ENCODE data around the gene FCGBP.

FCGBP gene

DNA sequence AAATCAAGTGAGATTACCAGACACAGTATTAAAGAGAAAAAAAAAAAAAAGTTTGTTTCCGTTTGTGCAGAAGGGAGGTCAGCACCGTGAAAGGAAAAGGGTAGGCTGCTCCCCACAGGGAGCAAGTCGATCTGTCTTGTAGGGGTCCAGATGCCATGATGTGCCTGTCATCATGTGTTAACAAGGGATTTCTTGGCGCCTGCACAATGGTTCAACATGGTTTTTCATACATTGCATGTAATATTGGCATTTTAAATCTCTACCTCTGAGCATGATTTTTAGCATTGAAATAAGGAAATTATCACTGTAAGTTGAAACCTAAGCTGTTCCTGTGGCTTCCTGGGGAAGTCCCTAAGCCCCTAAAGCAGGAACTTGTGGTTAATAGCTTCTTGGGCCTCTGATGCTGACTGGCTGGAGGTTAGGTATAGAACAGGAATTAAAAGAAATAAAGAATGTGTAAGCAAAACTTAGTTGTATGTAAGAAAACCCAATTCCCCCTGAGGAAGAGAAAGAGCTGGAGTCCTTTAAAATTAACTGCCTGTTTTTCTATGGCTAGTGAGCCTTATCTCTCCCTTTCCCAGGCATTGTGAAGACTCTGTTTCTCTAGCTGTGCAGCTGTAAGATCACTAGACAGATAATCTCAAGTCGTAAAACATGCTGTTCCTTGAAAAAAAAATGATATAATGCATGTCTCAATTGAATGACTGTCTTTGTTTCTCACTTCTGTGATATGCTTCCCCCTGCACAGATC is 7.4 kb upstream of the FCGBP start:
- H3K36me3 ChIP-seq, result no peaks in the 10 kb centered on the region
- TF ChIP-seq Cebpa-rat (IDR thresholded peaks at IDR 0.05), result no peak
- H3K4me1 ChIP-seq, result peaks cover 54 to 99% (median 90%) of the 10 kb centered on the region in 10 experiments
- peaks cover 11 to 22% (median 15%) of the 10 kb centered on the region in 11 experiments for H3K9me3 ChIP-seq (replicated peaks in 1 of 11)
- no peaks in the 10 kb centered on the region for H3K27me3 ChIP-seq
- H4K20me1 ChIP-seq, result peaks cover 0 to 7% (median 0%) of the 10 kb centered on the region in 11 experiments; a peak in 1 of 22 replicates
- peak overlapping the region; percentile 85 to 98 (median 92) for H3K4me2 ChIP-seq
- peak overlapping the region in 9 of 10 experiments; percentile 14 to 46 (median 30); a peak in 13 of 20 replicates for H3K4me3 ChIP-seq
- peak overlapping the region; percentile 36 to 84 (median 57); a peak in 21 of 22 replicates for H3K27ac ChIP-seq
- peak overlapping the region; percentile 15 to 75 (median 53); a peak in 17 of 22 replicates for H3K9ac ChIP-seq

GRCh38 chr19:39941151-39941550 is 6.7 kb upstream of the FCGBP start:
- Histone ChIP-seq H3K9me3 (replicated peaks in 1 of 11) (peaks cover 11 to 22% (median 15%) of the 10 kb centered on the region in 11 experiments), H4K20me1 (peaks cover 0 to 7% (median 0%) of the 10 kb centered on the region in 11 experiments; a peak in 1 of 22 replicates), H3K4me1 (peaks cover 60 to 99% (median 90%) of the 10 kb centered on the region in 10 experiments), H3K4me3 (peak overlapping the region in 9 of 10 experiments; percentile 7 to 46 (median 28); a peak in 12 of 20 replicates), H3K27ac (peak overlapping the region; percentile 35 to 84 (median 56); a peak in 19 of 22 replicates), H3K9ac (peak overlapping the region; percentile 4 to 75 (median 48); a peak in 15 of 22 replicates), H3K36me3 (no peaks in the 10 kb centered on the region), H3K4me2 (peak overlapping the region; percentile 85 to 98 (median 92)), H3K27me3 (no peaks in the 10 kb centered on the region)
- TF ChIP-seq Cebpa-rat (IDR thresholded peaks at IDR 0.05), result no peak

DNA sequence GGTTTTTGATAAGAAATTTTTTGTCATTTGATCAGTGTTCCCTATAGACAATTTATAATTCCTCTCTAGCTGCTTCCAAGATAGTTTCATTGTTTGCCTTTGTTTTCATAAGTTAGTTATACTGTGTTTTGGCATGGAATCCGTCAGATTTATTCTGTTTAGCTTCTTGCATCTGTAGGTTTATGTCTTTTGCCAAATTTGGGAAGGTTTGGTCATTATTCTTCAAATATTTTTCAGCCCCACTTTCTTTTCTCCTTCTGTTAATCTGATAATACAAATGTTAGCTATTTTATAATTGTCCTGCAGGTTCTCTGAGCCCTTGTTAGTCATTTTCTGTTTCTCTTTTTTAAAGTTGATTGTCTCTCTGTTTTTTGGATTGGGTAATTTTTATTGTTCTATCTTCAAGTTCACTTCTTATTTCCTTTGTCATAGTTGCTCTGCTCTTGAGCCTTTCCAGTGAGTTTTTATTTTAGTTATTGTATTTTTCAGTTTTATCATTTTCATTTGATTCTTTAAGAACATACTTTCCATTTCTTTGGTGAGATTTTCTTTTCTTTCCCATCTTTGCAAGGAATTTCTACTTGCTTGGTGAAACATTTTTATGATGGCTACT is 5.9 kb upstream of the FCGBP start:
- Histone ChIP-seq H3K36me3 (no peaks in the 10 kb centered on the region), H3K4me1 (peaks cover 68 to 99% (median 92%) of the 10 kb centered on the region in 10 experiments), H3K4me2 (peak overlapping the region in 9 of 11 experiments; percentile 64 to 98 (median 92); a peak in 12 of 22 replicates), H3K4me3 (peak overlapping the region in 3 of 10 experiments; percentile 9 to 42 (median 16); a peak in 4 of 20 replicates), H3K27me3 (no peaks in the 10 kb centered on the region), H3K27ac (peak overlapping the region in 3 of 11 experiments; percentile 62 to 84 (median 76); a peak in 6 of 22 replicates), H3K9ac (peak overlapping the region in 1 of 11 experiments; percentile 41; a peak in 1 of 22 replicates), H3K9me3 (replicated peaks in 1 of 11) (peaks cover 11 to 22% (median 15%) of the 10 kb centered on the region in 11 experiments), H4K20me1 (peaks cover 0 to 7% (median 0%) of the 10 kb centered on the region in 11 experiments; a peak in 1 of 22 replicates)
- no peak for TF ChIP-seq Cebpa-rat (IDR thresholded peaks at IDR 0.05)

GRCh38 chr19:39939556-39939955 is 5.1 kb upstream of the FCGBP start:
- peaks cover 0 to 7% (median 0%) of the 10 kb centered on the region in 11 experiments; a peak in 1 of 22 replicates for H4K20me1 ChIP-seq
- H3K9me3 ChIP-seq (replicated peaks in 1 of 11), result peaks cover 11 to 22% (median 15%) of the 10 kb centered on the region in 11 experiments
- H3K27ac ChIP-seq, result peak overlapping the region in 4 of 11 experiments; percentile 42 to 84 (median 60); a peak in 8 of 22 replicates
- no peaks in the 10 kb centered on the region for H3K27me3 ChIP-seq
- no peaks in the 10 kb centered on the region for H3K36me3 ChIP-seq
- peak overlapping the region in 1 of 11 experiments; percentile 41; a peak in 2 of 22 replicates for H3K9ac ChIP-seq
- no peak for TF ChIP-seq Cebpa-rat (IDR thresholded peaks at IDR 0.05)
- H3K4me3 ChIP-seq, result peak overlapping the region in 4 of 10 experiments; percentile 9 to 29 (median 15); a peak in 2 of 20 replicates
- H3K4me2 ChIP-seq, result peak overlapping the region in 10 of 11 experiments; percentile 9 to 98 (median 74); a peak in 17 of 22 replicates
- H3K4me1 ChIP-seq, result peaks cover 68 to 99% (median 94%) of the 10 kb centered on the region in 10 experiments

- Histone ChIP-seq H3K4me3 (peak overlapping the region in 3 of 10 experiments; percentile 11 to 27 (median 20); a peak in 3 of 20 replicates), H4K20me1 (peaks cover 0 to 7% (median 0%) of the 10 kb centered on the region in 11 experiments; a peak in 1 of 22 replicates), H3K9me3 (replicated peaks in 1 of 11) (peaks cover 11 to 22% (median 15%) of the 10 kb centered on the region in 11 experiments), H3K27ac (peak overlapping the region; percentile 15 to 84 (median 51); a peak in 20 of 22 replicates), H3K9ac (peak overlapping the region in 6 of 11 experiments; percentile 4 to 53 (median 44); a peak in 7 of 22 replicates), H3K27me3 (no peaks in the 10 kb centered on the region), H3K4me1 (peaks cover 50 to 98% (median 78%) of the 10 kb centered on the region in 10 experiments), H3K4me2 (peak overlapping the region; percentile 61 to 98 (median 86)), H3K36me3 (no peaks in the 10 kb centered on the region)
- peak in 1 of 11 experiments; percentile 31; a peak in 1 of 22 replicates for TF ChIP-seq Cebpa-rat (IDR thresholded peaks at IDR 0.05)
Measured at GRCh38 chr19:39937787-39938186, 3.4 kb upstream of the FCGBP start.

DNA sequence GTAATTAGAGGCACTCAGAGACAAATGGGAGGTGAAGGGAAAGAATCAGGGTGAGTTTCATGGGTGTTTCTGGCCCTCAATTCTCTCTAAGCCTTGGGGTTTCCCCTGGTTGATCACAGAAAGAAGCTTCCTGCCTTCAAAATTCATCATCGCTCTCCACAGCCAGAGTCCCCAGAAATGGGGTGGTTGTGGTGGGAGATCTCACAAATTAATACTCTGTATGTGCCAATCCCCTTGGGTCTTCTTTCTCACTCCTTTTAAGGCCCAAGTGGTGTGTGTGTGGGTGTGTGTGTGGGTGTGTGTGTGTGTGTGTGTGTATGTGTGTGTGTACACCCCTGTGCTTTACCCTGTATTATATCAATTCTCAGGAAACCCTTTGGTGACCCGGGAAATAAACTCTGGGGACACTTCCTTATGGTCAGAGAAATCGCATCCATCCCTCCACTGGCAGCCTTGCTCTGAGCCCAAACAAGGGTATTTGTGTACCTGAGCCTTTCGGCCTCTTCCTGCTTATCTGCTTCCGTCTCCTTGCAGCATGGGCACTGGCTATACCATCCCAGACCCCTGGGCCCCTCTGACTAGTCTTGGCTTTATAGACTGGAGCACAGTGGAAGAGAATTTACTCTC is 2.8 kb upstream of the FCGBP start:
- peak overlapping the region in 6 of 11 experiments; percentile 4 to 53 (median 44); a peak in 7 of 22 replicates for H3K9ac ChIP-seq
- peaks cover 44 to 98% (median 72%) of the 10 kb centered on the region in 10 experiments for H3K4me1 ChIP-seq
- peaks cover 0 to 7% (median 0%) of the 10 kb centered on the region in 11 experiments; a peak in 1 of 22 replicates for H4K20me1 ChIP-seq
- TF ChIP-seq Cebpa-rat (IDR thresholded peaks at IDR 0.05), result no peak
- H3K9me3 ChIP-seq (replicated peaks in 1 of 11), result peaks cover 11 to 22% (median 15%) of the 10 kb centered on the region in 11 experiments
- no peaks in the 10 kb centered on the region for H3K36me3 ChIP-seq
- H3K4me2 ChIP-seq, result peak overlapping the region; percentile 61 to 98 (median 86)
- peak overlapping the region; percentile 15 to 84 (median 51); a peak in 20 of 22 replicates for H3K27ac ChIP-seq
- no peaks in the 10 kb centered on the region for H3K27me3 ChIP-seq
- H3K4me3 ChIP-seq, result peak overlapping the region in 4 of 10 experiments; percentile 11 to 27 (median 18); a peak in 3 of 20 replicates

DNA sequence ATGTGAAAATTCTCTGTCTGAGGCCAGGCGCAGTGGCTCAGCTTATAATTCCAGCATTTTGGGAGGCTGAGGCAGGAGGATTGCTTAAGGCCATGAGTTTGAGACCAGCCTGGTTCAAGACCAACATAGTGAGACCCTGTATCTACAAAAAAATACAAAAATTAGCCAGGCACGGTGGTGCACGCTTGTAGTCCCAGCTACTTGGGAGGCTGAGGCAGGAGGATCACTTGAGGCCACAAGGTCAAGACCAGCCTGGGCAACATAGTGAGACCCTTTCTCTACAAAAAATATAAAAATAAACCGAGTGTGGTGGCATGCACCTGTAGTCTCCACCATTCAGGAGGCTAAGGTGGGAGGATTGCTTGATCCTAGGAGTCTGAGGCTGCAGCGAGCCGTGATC is 2.2 kb upstream of the FCGBP start:
- H3K27ac ChIP-seq, result peak overlapping the region in 7 of 11 experiments; percentile 15 to 84 (median 51); a peak in 13 of 22 replicates
- H3K4me1 ChIP-seq, result peaks cover 38 to 99% (median 68%) of the 10 kb centered on the region in 10 experiments
- H3K9ac ChIP-seq, result peak overlapping the region in 3 of 11 experiments; percentile 43 to 53 (median 46); a peak in 3 of 22 replicates
- no peaks in the 10 kb centered on the region for H3K27me3 ChIP-seq
- peaks cover 11 to 22% (median 15%) of the 10 kb centered on the region in 11 experiments for H3K9me3 ChIP-seq (replicated peaks in 1 of 11)
- H4K20me1 ChIP-seq, result peaks cover 0 to 1% (median 0%) of the 10 kb centered on the region in 11 experiments; a peak in 1 of 22 replicates
- TF ChIP-seq Cebpa-rat (IDR thresholded peaks at IDR 0.05), result no peak
- H3K4me3 ChIP-seq, result 0 out of 20 replicates have a peak overlapping the region, but pooled peaks of 2 of the 10 experiments have one; percentile 2 to 20
- no peaks in the 10 kb centered on the region for H3K36me3 ChIP-seq
- H3K4me2 ChIP-seq, result peak overlapping the region; percentile 61 to 98 (median 86)

Measured in BLaER1 treated with 17β-estradiol and CSF1 and Interleukin-3, amounts not matched to agents 10 nM and 100 nM (cell line).